ENCODE results near the gene FRG2B. TPM values are rescaled to one million over a fixed set of nuclear protein-coding genes. Genes with fewer than 3 reads are reported as not detected.

Gene FRG2B
- polyA plus RNA-seq, 1 of the 3 experiments (the other 2 are of a cell fraction), result not detected

GRCh38 chr10:133592716-133593115 is 33.9 kb downstream of the FRG2B start:
- Histone ChIP-seq H3K27me3 (ENCODE audit: insufficient read depth) (peaks cover 47% of the 10 kb centered on the region), H3K36me3 (replicated peaks in 1 of 2; ENCODE audit: control insufficient read depth in 1 of 2, insufficient read depth in 2 of 2, low read length in 1 of 2) (no peaks in the 10 kb centered on the region), H3K4me1 (ENCODE audit: control insufficient read depth in 1 of 2, insufficient read depth in 2 of 2, low read depth in 1 of 2, low read length in 1 of 2) (no peaks in the 10 kb centered on the region), H3F3A (replicated peaks; ENCODE audit: insufficient read depth) (no peaks in the 10 kb centered on the region), H3K27ac (ENCODE audit: low read depth in 2 of 2, low read length in 1 of 2) (no peak overlapping the region), H3K79me2 (ENCODE audit: insufficient read depth) (no peaks in the 10 kb centered on the region), H3K9me2 (no peaks in the 10 kb centered on the region), H4K20me1 (ENCODE audit: insufficient read depth) (no peaks in the 10 kb centered on the region), H3K9ac (no peak overlapping the region), H3K4me2 (no peak overlapping the region), H3K4me3 (ENCODE audit: low read depth in 2 of 2, low read length in 1 of 2) (no peak overlapping the region), H3K9me3 (no peaks in the 10 kb centered on the region), H2AFZ (ENCODE audit: low read depth) (no peak overlapping the region)
- POLR2A ChIA-PET, result no interaction called here
- 11% methylated on average over 6 of the region's 6 CpGs for WGBS (ENCODE audit: low lambda C conversion rate)
- TF ChIP-seq GATA2 (CRISPR knock-in tag; IDR thresholded peaks at IDR 0.05) (no peak), TCF12 (IDR thresholded peaks at IDR 0.05) (no peak), RCOR1 (IDR thresholded peaks at IDR 0.05; ENCODE audit: low read length) (no peak), GABPA (IDR thresholded peaks at IDR 0.05; ENCODE audit: low read depth) (no peak), IRF3 (IDR thresholded peaks at IDR 0.05; ENCODE audit: low read depth, low read length) (no peak), NFIC (IDR thresholded peaks at IDR 0.05; ENCODE audit: borderline replicate concordance) (no peak), YY1 (IDR thresholded peaks at IDR 0.05; ENCODE audit: low read depth) (no peak), ELF1 (IDR thresholded peaks at IDR 0.05) (no peak), TAF1 (IDR thresholded peaks at IDR 0.05; ENCODE audit: borderline replicate concordance, low read depth, low read length) (no peak), CHD2 (IDR thresholded peaks at IDR 0.05; ENCODE audit: low read length, partially characterized antibody) (no peak), SMC3 (IDR thresholded peaks at IDR 0.05; ENCODE audit: low read depth, low read length) (no peak), POLR2AphosphoS5 (IDR thresholded peaks at IDR 0.05; ENCODE audit: low read depth, low read length) (no peak)
- TF ChIP-seq, protein P1, sequence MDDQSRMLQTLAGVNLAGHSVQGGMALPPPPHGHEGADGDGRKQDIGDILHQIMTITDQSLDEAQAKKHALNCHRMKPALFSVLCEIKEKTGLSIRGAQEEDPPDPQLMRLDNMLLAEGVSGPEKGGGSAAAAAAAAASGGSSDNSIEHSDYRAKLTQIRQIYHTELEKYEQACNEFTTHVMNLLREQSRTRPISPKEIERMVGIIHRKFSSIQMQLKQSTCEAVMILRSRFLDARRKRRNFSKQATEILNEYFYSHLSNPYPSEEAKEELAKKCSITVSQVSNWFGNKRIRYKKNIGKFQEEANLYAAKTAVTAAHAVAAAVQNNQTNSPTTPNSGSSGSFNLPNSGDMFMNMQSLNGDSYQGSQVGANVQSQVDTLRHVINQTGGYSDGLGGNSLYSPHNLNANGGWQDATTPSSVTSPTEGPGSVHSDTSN (IDR thresholded peaks at IDR 0.05), result no peak
- CTCF ChIA-PET, result interaction anchor here (1.0 kb wide), 1 partner anchor 22 kb away, joined by 3 read pairs; no protein-coding TSS in a partner anchor
- DNase-seq, result no peak

- peaks cover 43% of the 10 kb centered on the region for H3K27me3 ChIP-seq (ENCODE audit: insufficient read depth)
- ChIA-PET CTCF (no interaction called here), POLR2A (no interaction called here)
- H3K4me3 ChIP-seq (ENCODE audit: low read depth in 2 of 2, low read length in 1 of 2), result no peak overlapping the region
- H3K27ac ChIP-seq (ENCODE audit: low read depth in 2 of 2, low read length in 1 of 2), result no peak overlapping the region
- 3% methylated on average over 8 of the region's 10 CpGs for WGBS (ENCODE audit: low lambda C conversion rate)
- H3K4me2 ChIP-seq, result no peak overlapping the region
- no peak overlapping the region for H3K9ac ChIP-seq
- H2AFZ ChIP-seq (ENCODE audit: low read depth), result no peak overlapping the region
- DNase-seq, result no peak
- H3K9me2 ChIP-seq, result no peaks in the 10 kb centered on the region
- no peaks in the 10 kb centered on the region for H3K9me3 ChIP-seq
- no peak for TF ChIP-seq MXI1 (IDR thresholded peaks at IDR 0.05; ENCODE audit: low read depth, low read length)
- no peak for TF ChIP-seq TEAD4 (IDR thresholded peaks at IDR 0.05; ENCODE audit: borderline replicate concordance, insufficient read depth)
- TF ChIP-seq RXRA (IDR thresholded peaks at IDR 0.05; ENCODE audit: borderline replicate concordance, low read depth), result no peak
- no peak for TF ChIP-seq FOSL2 (IDR thresholded peaks at IDR 0.05; ENCODE audit: borderline replicate concordance, low read depth)
- no peaks in the 10 kb centered on the region for H4K20me1 ChIP-seq (ENCODE audit: insufficient read depth)
- no peaks in the 10 kb centered on the region for H3K79me2 ChIP-seq (ENCODE audit: insufficient read depth)
- no peaks in the 10 kb centered on the region for H3K36me3 ChIP-seq (replicated peaks in 1 of 2; ENCODE audit: control insufficient read depth in 1 of 2, insufficient read depth in 2 of 2, low read length in 1 of 2)
- no peaks in the 10 kb centered on the region for H3K4me1 ChIP-seq (ENCODE audit: control insufficient read depth in 1 of 2, insufficient read depth in 2 of 2, low read depth in 1 of 2, low read length in 1 of 2)
- H3F3A ChIP-seq (replicated peaks; ENCODE audit: insufficient read depth), result no peaks in the 10 kb centered on the region
Measured at GRCh38 chr10:133590970-133591359, 35.6 kb downstream of the FRG2B start.

Measured in SK-N-SH (cell line).